GM10266 (cell line): Measurements from ENCODE around the gene LEMD1.

Source experiments
- DNase-seq: peaks from one replicate; pipeline ENCODE4 v3.0.0; 2012; ENCODE audit errors: extremely low spot score
- CTCF ChIP-seq: IDR thresholded peaks from 2 replicates; pipeline ENCODE4 v1.5.1; 2012; ENCODE audit warnings: mild to moderate bottlenecking, low read depth; ENCODE audit not compliant: control insufficient read depth, insufficient read depth; ENCODE audit errors: missing control alignments

The LEMD1 gene

GRCh38 chr1:205375835-205376545, 45.9 kb downstream of the LEMD1 start:
- no peak for DNase-seq
- no peak for TF ChIP-seq CTCF

GRCh38 chr1:205374210-205375078, 47.4 kb downstream of the LEMD1 start:
- no peak for TF ChIP-seq CTCF
- no peak for DNase-seq

- no peak for TF ChIP-seq CTCF
These were observed 48.1 kb downstream of the LEMD1 start for GRCh38 chr1:205373798-205374175.

GRCh38 chr1:205373022-205373797, 48.6 kb downstream of the LEMD1 start:
- DNase-seq, result no peak
- no peak for TF ChIP-seq CTCF

More at GRCh38 chr1:205373798-205374175, 48.1 kb downstream of the LEMD1 start:
- no peak for DNase-seq

- no peak for TF ChIP-seq CTCF
- no peak for DNase-seq
These were observed 49.8 kb downstream of the LEMD1 start for GRCh38 chr1:205371871-205372660.

GRCh38 chr1:205370780-205371179, 51.1 kb downstream of the LEMD1 start:
- no peak for TF ChIP-seq CTCF

More at GRCh38 chr1:205370780-205371179, 51.1 kb downstream of the LEMD1 start:
- no peak for DNase-seq
